HCT116 (cell line): ENCODE measurements around the gene MEIS1. TPM values are rescaled to one million over a fixed set of nuclear protein-coding genes. Genes with fewer than 3 reads are reported as not detected.

Source experiments
- ATAC-seq: fragments of 200-7000 bp; cut with Tn5 transposase; 2 replicates; pipeline ENCODE4 v1.9.1; 2020; ENCODE audit warnings: mild to moderate bottlenecking, moderate library complexity
- BruUV-seq: library from RNA; stranded (reverse); fragments of 400-500 nt; replicated peaks from 2 replicates; lab custom pipeline; 2021; lab: Mats Ljungman, UMichigan
- CTCF ChIA-PET: fragments of 300-600 bp; sonication (Branson Sonifier 250); formaldehyde crosslinking; loops from one replicate; lab custom pipeline; 2021; ENCODE audit warnings: antibody characterized with exemption; lab: Charles Lee
- POLR2A ChIA-PET: fragments of 300-600, 350-600 bp; sonication (Branson Sonifier 250); formaldehyde crosslinking; loops from one replicate; lab custom pipeline; 2021; ENCODE audit warnings: antibody characterized with exemption; lab: Charles Lee
- RAD21 ChIA-PET, 2 experiments: fragments of 300-600 bp; sonication (Branson Sonifier 250); formaldehyde crosslinking; loops; one replicate each; lab custom pipeline; 2023; ENCODE audit warnings: low total read pairs in 2 of 2; ENCODE audit not compliant: uncharacterized antibody in 2 of 2, unreplicated experiment in 2 of 2, low non-redundant PET in 1 of 2; lab: Charles Lee
- DNase-seq: peaks from one replicate; pipeline ENCODE4 v3.0.0-alpha.2; 2010; ENCODE audit warnings: low read depth, low spot score
- H2AFZ ChIP-seq: fragments of 200-600 bp; shearing (Covaris generic), sonication (generic); 2 replicates; pipeline ENCODE4 v1.6.1; 2017; ENCODE audit warnings: low read depth, mixed run types, mixed read lengths, antibody characterized with exemption, low read length; ENCODE audit not compliant: poor library complexity, severe bottlenecking
- H3K27ac ChIP-seq: 2 replicates; pipeline ENCODE4 v1.5.1; 2012; ENCODE audit warnings: low read depth, low read length
- H3K27me3 ChIP-seq: fragments of 200-600 bp; sonication (generic); 2 replicates; pipeline ENCODE4 v1.6.1; 2016; ENCODE audit warnings: mixed run types, low read length, mixed read lengths; ENCODE audit not compliant: insufficient read depth
- H3K36me3 ChIP-seq, 2 experiments: fragments of 200-500 bp in 1 of 2; fragments of 200-600 bp in 1 of 2; sonication (Bioruptor generic) in 1 of 2; sonication (generic) in 1 of 2; 2 replicates each; pipeline versions ENCODE4 v1.5.1 to v1.6.1; 2014 to 2016; ENCODE audit warnings: low read length in 2 of 2, inconsistent platforms in 1 of 2, mixed read lengths in 1 of 2, mixed run types in 1 of 2; ENCODE audit not compliant: insufficient read depth in 2 of 2, control insufficient read depth in 1 of 2
- H3K4me1 ChIP-seq, 2 experiments: fragments of 200-600 bp in 1 of 2; sonication (generic) in 1 of 2; 2 replicates each; pipeline versions ENCODE4 v1.5.1 to v1.6.1; 2012 to 2017; ENCODE audit warnings: low read length in 2 of 2, inconsistent platforms in 1 of 2, mild to moderate bottlenecking in 1 of 2, mixed read lengths in 1 of 2, mixed run types in 1 of 2, moderate library complexity in 1 of 2; ENCODE audit not compliant: insufficient read depth in 2 of 2, control insufficient read depth in 1 of 2
- H3K4me2 ChIP-seq: fragments of 200-600 bp; sonication (generic); 2 replicates; pipeline ENCODE4 v1.6.1; 2017; ENCODE audit warnings: mixed run types, low read length, mixed read lengths
- H3K4me3 ChIP-seq, 2 experiments: fragments of 200-600 bp in 1 of 2; sonication (generic) in 1 of 2; replicated peaks in 1 of 2; 2 replicates each; pipeline ENCODE4 v1.5.1; 2011 to 2016; ENCODE audit warnings: low read length in 2 of 2, control low read depth in 1 of 2, low read depth in 1 of 2, mild to moderate bottlenecking in 1 of 2, mixed read lengths in 1 of 2, mixed run types in 1 of 2
- H3K79me2 ChIP-seq: fragments of 200-600 bp; sonication (generic); 2 replicates; pipeline ENCODE4 v1.6.1; 2017; ENCODE audit warnings: mild to moderate bottlenecking, mixed run types, low read length, moderate library complexity, mixed read lengths; ENCODE audit not compliant: insufficient read depth
- H3K9ac ChIP-seq: fragments of 200-600 bp; sonication (generic); 2 replicates; pipeline ENCODE4 v1.6.1; 2016; ENCODE audit warnings: low read length, mixed read lengths
- H3K9me2 ChIP-seq: fragments of 200-600 bp; sonication (generic), shearing (Covaris generic); 2 replicates; pipeline ENCODE4 v1.6.1; 2017; ENCODE audit warnings: mixed run types, mild to moderate bottlenecking, moderate library complexity; ENCODE audit not compliant: insufficient read depth
- H3K9me3 ChIP-seq, 2 experiments: fragments of 200-500 bp in 1 of 2; fragments of 200-600 bp in 1 of 2; sonication (Bioruptor generic) in 1 of 2; sonication (generic) in 1 of 2; 2 replicates each; pipeline ENCODE4 v1.6.1; 2014 to 2017; ENCODE audit warnings: low read length in 2 of 2, mixed read lengths in 2 of 2, inconsistent platforms in 1 of 2, low read depth in 1 of 2, mild to moderate bottlenecking in 1 of 2, mixed run types in 1 of 2, moderate library complexity in 1 of 2; ENCODE audit not compliant: control insufficient read depth in 1 of 2, insufficient read depth in 1 of 2
- H4K20me1 ChIP-seq: fragments of 200-600 bp; sonication (generic), shearing (Covaris generic); 2 replicates; pipeline ENCODE4 v1.6.1; 2017; ENCODE audit warnings: mixed run types, mild to moderate bottlenecking, moderate library complexity; ENCODE audit not compliant: insufficient read depth
- CEBPB ChIP-seq: IDR thresholded peaks from 2 replicates; pipeline ENCODE4 v1.6.1; 2012; ENCODE audit warnings: low read depth
- ELF1 ChIP-seq: IDR thresholded peaks from 2 replicates; pipeline ENCODE4 v1.6.1; 2012; ENCODE audit warnings: low read depth, borderline replicate concordance
- EZH2 ChIP-seq: fragments of 200-600 bp; sonication (generic); IDR thresholded peaks from 2 replicates; pipeline ENCODE4 v1.6.1; 2017; ENCODE audit warnings: antibody characterized with exemption, mixed run types
- FOSL1 ChIP-seq: IDR thresholded peaks from 2 replicates; pipeline ENCODE4 v1.6.1; 2012; ENCODE audit warnings: low read depth
- JUND ChIP-seq: IDR thresholded peaks from 2 replicates; pipeline ENCODE4 v1.6.1; 2012
- POLR2A ChIP-seq: IDR thresholded peaks from 2 replicates; pipeline ENCODE4 v1.7.0; 2011; ENCODE audit warnings: borderline replicate concordance; ENCODE audit not compliant: insufficient read depth, insufficient read length; ENCODE audit errors: extremely low read depth
- RAD21 ChIP-seq: IDR thresholded peaks from 2 replicates; pipeline ENCODE4 v1.6.1; 2012; ENCODE audit warnings: low read depth, mild to moderate bottlenecking
- SP1 ChIP-seq: IDR thresholded peaks from 2 replicates; pipeline ENCODE4 v1.6.1; 2012; ENCODE audit warnings: low read depth
- SRF ChIP-seq: IDR thresholded peaks from 2 replicates; pipeline ENCODE4 v1.6.1; 2012; ENCODE audit warnings: low read depth
- YY1 ChIP-seq: IDR thresholded peaks from 2 replicates; pipeline ENCODE4 v1.6.1; 2011; ENCODE audit warnings: low read length, low read depth, moderate library complexity, mild to moderate bottlenecking; ENCODE audit not compliant: insufficient replicate concordance; ENCODE audit errors: extremely low read depth
- ZFX ChIP-seq: fragments of 450-650 bp; IDR thresholded peaks from 2 replicates; pipeline ENCODE4 v1.6.1; 2017
- intact Hi-C: fragments of 100-400 bp; cut with micrococcal nuclease; formaldehyde crosslinking; loops from 2 replicates; pipeline ENCODE4 v1.10.0; 2022
- total RNA-seq: library from RNA; stranded (reverse); gene quantifications from one replicate; pipeline ENCODE4 v1.2.1, GENCODE V29; 2021; ENCODE audit not compliant: unreplicated experiment
- TF ChIP-seq, protein P1 (sequence below): IDR thresholded peaks from 2 replicates; pipeline ENCODE4 v1.6.1; 2012
- TF ChIP-seq, protein P2 (sequence below): IDR thresholded peaks from 2 replicates; pipeline ENCODE4 v1.6.1; 2012; ENCODE audit warnings: low read depth
- TF ChIP-seq, protein P3 (sequence below): IDR thresholded peaks from 2 replicates; pipeline ENCODE4 v1.6.1; 2011; ENCODE audit warnings: mild to moderate bottlenecking, low read length, moderate library complexity; ENCODE audit not compliant: insufficient replicate concordance; ENCODE audit errors: extremely low read depth

The MEIS1 gene
- total RNA-seq, 1 experiment from 2014 or later, result 0.32 TPM

DNA sequence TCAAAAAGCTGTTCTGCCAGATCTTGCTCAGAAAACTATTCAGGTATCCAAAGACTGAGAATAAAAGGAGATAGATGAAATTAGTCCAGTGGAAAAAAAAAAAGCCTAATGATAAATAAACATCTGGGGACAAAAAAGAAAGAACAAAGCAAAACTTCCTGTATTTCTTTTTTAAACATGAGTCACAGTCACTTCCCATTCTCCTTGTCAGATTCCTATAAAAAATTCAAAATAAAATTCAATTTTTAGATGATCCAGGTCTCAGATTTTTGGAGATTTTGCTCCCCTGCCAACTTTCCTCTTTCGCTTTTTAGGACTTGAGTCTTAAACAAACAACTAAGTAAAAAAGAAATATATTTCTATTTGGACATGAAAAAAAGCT lies 127.4 kb downstream of the MEIS1 start:
- Histone ChIP-seq H3K9me2 (no peaks in the 10 kb centered on the region), H3K79me2 (no peaks in the 10 kb centered on the region), H3K27me3 (no peaks in the 10 kb centered on the region), H3K36me3 (no peaks in the 10 kb centered on the region), H2AFZ (no peak overlapping the region), H4K20me1 (no peaks in the 10 kb centered on the region), H3K9ac (no peak overlapping the region), H3K4me3 (no peak overlapping the region), H3K4me2 (no peak overlapping the region), H3K27ac (no peak overlapping the region), H3K4me1 (no peaks in the 10 kb centered on the region), H3K9me3 (no peaks in the 10 kb centered on the region)
- ChIA-PET POLR2A (no interaction called here), RAD21 (no interaction called here), CTCF (no interaction called here)
- TF ChIP-seq JUND, result no peak
- no peak for TF ChIP-seq FOSL1
- no peak for TF ChIP-seq POLR2A
- no peak for TF ChIP-seq SP1
- no peak for TF ChIP-seq EZH2
- BruUV-seq, result no TSS peak
- DNase-seq, result no peak
- intact Hi-C loops, result no loop called here
- ATAC-seq, result no peak

DNA sequence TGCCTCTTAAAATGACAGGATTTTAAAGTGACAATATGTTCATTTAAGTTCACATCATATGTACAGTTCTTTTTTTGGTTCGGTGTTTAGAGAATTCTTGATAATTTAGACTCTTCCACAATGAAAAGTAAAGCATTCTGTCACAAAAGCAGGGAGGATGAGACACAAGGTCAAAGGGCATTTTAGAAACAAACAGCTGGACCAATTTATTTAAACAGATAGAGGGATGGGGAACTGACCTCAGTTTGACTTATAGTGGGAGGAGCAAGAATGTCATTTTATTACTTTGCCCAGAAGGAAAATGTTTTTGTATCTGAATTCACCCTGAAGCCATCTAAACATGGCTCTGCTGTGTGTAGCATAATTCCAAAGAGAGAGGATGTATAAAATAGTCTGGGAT lies 128.5 kb downstream of the MEIS1 start:
- Histone ChIP-seq H3K27ac (no peak overlapping the region), H3K9me3 (no peaks in the 10 kb centered on the region), H4K20me1 (no peaks in the 10 kb centered on the region), H3K36me3 (no peaks in the 10 kb centered on the region), H3K4me2 (no peak overlapping the region), H3K27me3 (no peaks in the 10 kb centered on the region), H3K79me2 (no peaks in the 10 kb centered on the region), H3K9ac (no peak overlapping the region), H3K4me1 (no peaks in the 10 kb centered on the region), H3K4me3 (no peak overlapping the region), H2AFZ (no peak overlapping the region), H3K9me2 (no peaks in the 10 kb centered on the region)
- intact Hi-C loops, result no loop called here
- BruUV-seq, result no TSS peak
- DNase-seq, result no peak
- ChIA-PET CTCF (no interaction called here), POLR2A (no interaction called here), RAD21 (no interaction called here)
- no peak for ATAC-seq
- TF ChIP-seq ELF1, result no peak
- TF ChIP-seq, protein P1, sequence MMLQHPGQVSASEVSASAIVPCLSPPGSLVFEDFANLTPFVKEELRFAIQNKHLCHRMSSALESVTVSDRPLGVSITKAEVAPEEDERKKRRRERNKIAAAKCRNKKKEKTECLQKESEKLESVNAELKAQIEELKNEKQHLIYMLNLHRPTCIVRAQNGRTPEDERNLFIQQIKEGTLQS, result no peak
- TF ChIP-seq ZFX, result no peak
- TF ChIP-seq SRF, result no peak
- TF ChIP-seq, protein P2, sequence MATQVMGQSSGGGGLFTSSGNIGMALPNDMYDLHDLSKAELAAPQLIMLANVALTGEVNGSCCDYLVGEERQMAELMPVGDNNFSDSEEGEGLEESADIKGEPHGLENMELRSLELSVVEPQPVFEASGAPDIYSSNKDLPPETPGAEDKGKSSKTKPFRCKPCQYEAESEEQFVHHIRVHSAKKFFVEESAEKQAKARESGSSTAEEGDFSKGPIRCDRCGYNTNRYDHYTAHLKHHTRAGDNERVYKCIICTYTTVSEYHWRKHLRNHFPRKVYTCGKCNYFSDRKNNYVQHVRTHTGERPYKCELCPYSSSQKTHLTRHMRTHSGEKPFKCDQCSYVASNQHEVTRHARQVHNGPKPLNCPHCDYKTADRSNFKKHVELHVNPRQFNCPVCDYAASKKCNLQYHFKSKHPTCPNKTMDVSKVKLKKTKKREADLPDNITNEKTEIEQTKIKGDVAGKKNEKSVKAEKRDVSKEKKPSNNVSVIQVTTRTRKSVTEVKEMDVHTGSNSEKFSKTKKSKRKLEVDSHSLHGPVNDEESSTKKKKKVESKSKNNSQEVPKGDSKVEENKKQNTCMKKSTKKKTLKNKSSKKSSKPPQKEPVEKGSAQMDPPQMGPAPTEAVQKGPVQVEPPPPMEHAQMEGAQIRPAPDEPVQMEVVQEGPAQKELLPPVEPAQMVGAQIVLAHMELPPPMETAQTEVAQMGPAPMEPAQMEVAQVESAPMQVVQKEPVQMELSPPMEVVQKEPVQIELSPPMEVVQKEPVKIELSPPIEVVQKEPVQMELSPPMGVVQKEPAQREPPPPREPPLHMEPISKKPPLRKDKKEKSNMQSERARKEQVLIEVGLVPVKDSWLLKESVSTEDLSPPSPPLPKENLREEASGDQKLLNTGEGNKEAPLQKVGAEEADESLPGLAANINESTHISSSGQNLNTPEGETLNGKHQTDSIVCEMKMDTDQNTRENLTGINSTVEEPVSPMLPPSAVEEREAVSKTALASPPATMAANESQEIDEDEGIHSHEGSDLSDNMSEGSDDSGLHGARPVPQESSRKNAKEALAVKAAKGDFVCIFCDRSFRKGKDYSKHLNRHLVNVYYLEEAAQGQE, result no peak
- TF ChIP-seq CEBPB, result no peak
- TF ChIP-seq YY1, result no peak
- no peak for TF ChIP-seq SP1
- no peak for TF ChIP-seq RAD21
- no peak for TF ChIP-seq POLR2A
- TF ChIP-seq, protein P3, sequence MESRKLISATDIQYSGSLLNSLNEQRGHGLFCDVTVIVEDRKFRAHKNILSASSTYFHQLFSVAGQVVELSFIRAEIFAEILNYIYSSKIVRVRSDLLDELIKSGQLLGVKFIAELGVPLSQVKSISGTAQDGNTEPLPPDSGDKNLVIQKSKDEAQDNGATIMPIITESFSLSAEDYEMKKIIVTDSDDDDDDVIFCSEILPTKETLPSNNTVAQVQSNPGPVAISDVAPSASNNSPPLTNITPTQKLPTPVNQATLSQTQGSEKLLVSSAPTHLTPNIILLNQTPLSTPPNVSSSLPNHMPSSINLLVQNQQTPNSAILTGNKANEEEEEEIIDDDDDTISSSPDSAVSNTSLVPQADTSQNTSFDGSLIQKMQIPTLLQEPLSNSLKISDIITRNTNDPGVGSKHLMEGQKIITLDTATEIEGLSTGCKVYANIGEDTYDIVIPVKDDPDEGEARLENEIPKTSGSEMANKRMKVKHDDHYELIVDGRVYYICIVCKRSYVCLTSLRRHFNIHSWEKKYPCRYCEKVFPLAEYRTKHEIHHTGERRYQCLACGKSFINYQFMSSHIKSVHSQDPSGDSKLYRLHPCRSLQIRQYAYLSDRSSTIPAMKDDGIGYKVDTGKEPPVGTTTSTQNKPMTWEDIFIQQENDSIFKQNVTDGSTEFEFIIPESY, result no peak
